GM12801 (cell line): ENCODE data around the gene ADCY3.

Experiments
- CTCF ChIP-seq: IDR thresholded peaks from one replicate; pipeline ENCODE4 v1.5.1; 2011; ENCODE audit warnings: control low read depth; ENCODE audit not compliant: insufficient read length; ENCODE audit errors: extremely low read depth

The ADCY3 gene

GRCh38 chr2:24925815-24926214 lies 5.8 kb upstream of the ADCY3 start:
- TF ChIP-seq CTCF, result no peak

GRCh38 chr2:24924732-24925131 lies 4.7 kb upstream of the ADCY3 start:
- no peak for TF ChIP-seq CTCF

- TF ChIP-seq CTCF, result no peak
These were observed 4.2 kb upstream of the ADCY3 start for GRCh38 chr2:24924266-24924665.

- no peak for TF ChIP-seq CTCF
These were observed 3.1 kb upstream of the ADCY3 start for GRCh38 chr2:24923106-24923505.

- TF ChIP-seq CTCF, result no peak
These were observed 2.5 kb upstream of the ADCY3 start for GRCh38 chr2:24922556-24922955.

- no peak for TF ChIP-seq CTCF
These were observed 888 bp upstream of the ADCY3 start for GRCh38 chr2:24920809-24921441.

- TF ChIP-seq CTCF, result no peak
These were observed 435 bp downstream of the ADCY3 start for GRCh38 chr2:24919506-24920097.
